Measurements from ENCODE around the gene PFKFB3.

The PFKFB3 gene

GRCh38 chr10:6269953-6270867, 67.5 kb downstream of the PFKFB3 start:
- Mint-ChIP-seq H3K9me3 (no peaks in the 10 kb centered on the region), H3K36me3 (ENCODE audit: low read depth) (no peaks in the 10 kb centered on the region), H3K4me3 (no peak overlapping the region), H3K27ac (peak overlapping the region in 1 of 3 experiments; percentile 9), H3K4me1 (peaks cover 14% of the 10 kb centered on the region), H3K27me3 (ENCODE audit: low read depth) (peaks cover 3% of the 10 kb centered on the region)
- TF ChIP-seq CTCF (IDR thresholded peaks at IDR 0.05; ENCODE audit: unreplicated experiment in 3 of 3) = no peak

- no peak for TF ChIP-seq CTCF (IDR thresholded peaks at IDR 0.05; ENCODE audit: unreplicated experiment in 3 of 3)
- peaks cover 17% of the 10 kb centered on the region for H3K4me1 Mint-ChIP-seq
- H3K27ac Mint-ChIP-seq = peak overlapping the region in 1 of 3 experiments; percentile 9
- H3K9me3 Mint-ChIP-seq = no peaks in the 10 kb centered on the region
- H3K27me3 Mint-ChIP-seq (ENCODE audit: low read depth) = no peaks in the 10 kb centered on the region
- H3K36me3 Mint-ChIP-seq (ENCODE audit: low read depth) = no peaks in the 10 kb centered on the region
- no peak overlapping the region for H3K4me3 Mint-ChIP-seq
Measured at GRCh38 chr10:6270951-6271350, 68.2 kb downstream of the PFKFB3 start.

- no peak for TF ChIP-seq CTCF (IDR thresholded peaks at IDR 0.05; ENCODE audit: unreplicated experiment in 3 of 3)
- peaks cover under 1% of the 10 kb centered on the region for H3K27me3 Mint-ChIP-seq (ENCODE audit: low read depth)
- H3K4me1 Mint-ChIP-seq = peaks cover 21% of the 10 kb centered on the region
- peak overlapping the region in 1 of 3 experiments; percentile 37 for H3K27ac Mint-ChIP-seq
- H3K36me3 Mint-ChIP-seq (ENCODE audit: low read depth) = no peaks in the 10 kb centered on the region
- no peaks in the 10 kb centered on the region for H3K9me3 Mint-ChIP-seq
- no peak overlapping the region for H3K4me3 Mint-ChIP-seq
Measured at GRCh38 chr10:6271663-6272062, 68.9 kb downstream of the PFKFB3 start.

GRCh38 chr10:6272126-6272525, 69.4 kb downstream of the PFKFB3 start:
- Mint-ChIP-seq H3K4me1 (peaks cover 26% of the 10 kb centered on the region), H3K27me3 (ENCODE audit: low read depth) (peaks cover 5% of the 10 kb centered on the region), H3K9me3 (no peaks in the 10 kb centered on the region), H3K36me3 (ENCODE audit: low read depth) (no peaks in the 10 kb centered on the region), H3K4me3 (no peak overlapping the region), H3K27ac (peak overlapping the region in 2 of 3 experiments; percentile 37 to 46)
- TF ChIP-seq CTCF (IDR thresholded peaks at IDR 0.05; ENCODE audit: unreplicated experiment in 3 of 3) = no peak

- peak overlapping the region in 2 of 3 experiments; percentile 46 to 83 for H3K27ac Mint-ChIP-seq
- H3K9me3 Mint-ChIP-seq = no peaks in the 10 kb centered on the region
- TF ChIP-seq CTCF (IDR thresholded peaks at IDR 0.05; ENCODE audit: unreplicated experiment in 3 of 3) = no peak
- H3K4me1 Mint-ChIP-seq = peaks cover 26% of the 10 kb centered on the region
- H3K4me3 Mint-ChIP-seq = no peak overlapping the region
- H3K36me3 Mint-ChIP-seq (ENCODE audit: low read depth) = no peaks in the 10 kb centered on the region
- H3K27me3 Mint-ChIP-seq (ENCODE audit: low read depth) = peaks cover 5% of the 10 kb centered on the region
Measured at GRCh38 chr10:6273351-6273750, 70.6 kb downstream of the PFKFB3 start.
